GM18870 (cell line): Measurements from ENCODE around the gene CDC42BPA.
"Not testable (repeated sequence)": the region's sequence is repeated elsewhere in the genome, so short reads cannot be mapped to it uniquely, and the experiment has no call there.

Experiments used
- ATAC-seq: cut with Tn5 transposase; IDR thresholded peaks from one replicate; pipeline ENCODE4 v1.9.1; 2021; ENCODE audit warnings: moderate library complexity; ENCODE audit not compliant: unreplicated experiment

The CDC42BPA gene

GRCh38 chr1:227318016-227318852, at the start of gene CDC42BPA:
TSS of gene CDC42BPA (minus strand) at chr1:227318492. CDS start at chr1:227317182, 1,310 bp downstream.
- ATAC-seq: no peak

GRCh38 chr1:227368009-227368408, 49.7 kb upstream of the CDC42BPA start:
- no peak for ATAC-seq

GRCh38 chr1:227365473-227366431, 47.5 kb upstream of the CDC42BPA start:
- ATAC-seq: no peak

GRCh38 chr1:227364657-227365056, 46.4 kb upstream of the CDC42BPA start:
- ATAC-seq: no peak

GRCh38 chr1:227363825-227364224, 45.5 kb upstream of the CDC42BPA start:
- ATAC-seq: no peak

- ATAC-seq: no peak
These were observed 43.7 kb upstream of the CDC42BPA start for GRCh38 chr1:227362039-227362438.

GRCh38 chr1:227357927-227358302, 39.6 kb upstream of the CDC42BPA start:
- ATAC-seq: no peak

GRCh38 chr1:227357171-227357926, 39.1 kb upstream of the CDC42BPA start:
- ATAC-seq: no peak

- no peak for ATAC-seq
These were observed 38.4 kb upstream of the CDC42BPA start for GRCh38 chr1:227356620-227357146.

- ATAC-seq: no peak
These were observed 37.4 kb upstream of the CDC42BPA start for GRCh38 chr1:227355542-227356245.

- ATAC-seq: no peak
These were observed 34.9 kb upstream of the CDC42BPA start for GRCh38 chr1:227353186-227353585.

- ATAC-seq: not testable (repeated sequence)
These were observed 33.9 kb upstream of the CDC42BPA start for GRCh38 chr1:227352164-227352563.

GRCh38 chr1:227351443-227351842, 33.2 kb upstream of the CDC42BPA start:
- ATAC-seq: no peak

- no peak for ATAC-seq
These were observed 31.7 kb upstream of the CDC42BPA start for GRCh38 chr1:227349967-227350366.

GRCh38 chr1:227343727-227344551, 25.6 kb upstream of the CDC42BPA start:
- ATAC-seq: no peak

- no peak for ATAC-seq
These were observed 24.9 kb upstream of the CDC42BPA start for GRCh38 chr1:227343206-227343605.

- no peak for ATAC-seq
These were observed 24.0 kb upstream of the CDC42BPA start for GRCh38 chr1:227342075-227342829.

GRCh38 chr1:227336136-227336535, 17.8 kb upstream of the CDC42BPA start:
- not testable (repeated sequence) for ATAC-seq
